ENCODE data around the gene DCTN1. TPM values are rescaled to one million over a fixed set of nuclear protein-coding genes. Genes with fewer than 3 reads are reported as not detected.

The DCTN1 gene
- total RNA-seq, 1 donor from 2014 or later: 100 TPM

DNA sequence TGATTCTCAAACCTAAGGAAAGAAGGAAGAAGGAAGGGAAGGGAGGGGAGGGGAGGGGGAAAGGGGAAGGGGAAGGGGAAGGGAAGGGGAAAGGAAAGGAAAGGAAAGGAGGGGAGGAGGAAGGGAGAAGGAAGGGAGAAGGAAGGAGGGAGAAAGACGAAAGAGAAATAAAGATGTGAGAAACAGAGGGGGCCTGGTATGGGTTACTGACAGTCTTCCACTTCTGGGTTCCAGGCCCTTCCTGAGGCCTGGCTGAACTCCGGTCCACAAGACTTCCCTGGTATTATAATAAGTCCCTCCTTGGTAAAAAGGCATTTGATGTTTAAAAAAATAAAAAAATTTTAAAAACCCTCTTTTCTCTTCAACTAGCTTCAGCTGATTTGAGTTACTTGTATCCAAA, 54.3 kb downstream of the DCTN1 start:
- no peak for DNase-seq (ENCODE audit: low spot score)
- Histone ChIP-seq H3F3A (ENCODE audit: low read depth) (no peaks in the 10 kb centered on the region), H3K79me2 (ENCODE audit: low read depth) (no peaks in the 10 kb centered on the region), H3K27me3 (no peaks in the 10 kb centered on the region), H3K4me2 (no peak overlapping the region), H3K36me3 (no peaks in the 10 kb centered on the region), H4K20me1 (ENCODE audit: low read depth) (no peaks in the 10 kb centered on the region), H3K27ac (no peak overlapping the region), H3K9me3 (ENCODE audit: low read depth) (no peaks in the 10 kb centered on the region), H3K4me3 (no peak overlapping the region), H3K9ac (no peak overlapping the region), H3K4me1 (peaks cover 13% of the 10 kb centered on the region), H2AFZ (replicated peaks) (no peak overlapping the region)
- Mint-ChIP-seq H3K4me3 (no peak overlapping the region), H3K27me3 (ENCODE audit: insufficient read depth, low read depth) (peaks cover 2% of the 10 kb centered on the region), H3K27ac (no peak overlapping the region), H3K4me1 (peaks cover 17% of the 10 kb centered on the region), H3K9me3 (no peaks in the 10 kb centered on the region), H3K36me3 (no peaks in the 10 kb centered on the region)
- TF ChIP-seq EZH2 (IDR thresholded peaks at IDR 0.05) (no peak), EZH2phosphoT487 (IDR thresholded peaks at IDR 0.05) (no peak)
- TF ChIP-seq, protein P1, sequence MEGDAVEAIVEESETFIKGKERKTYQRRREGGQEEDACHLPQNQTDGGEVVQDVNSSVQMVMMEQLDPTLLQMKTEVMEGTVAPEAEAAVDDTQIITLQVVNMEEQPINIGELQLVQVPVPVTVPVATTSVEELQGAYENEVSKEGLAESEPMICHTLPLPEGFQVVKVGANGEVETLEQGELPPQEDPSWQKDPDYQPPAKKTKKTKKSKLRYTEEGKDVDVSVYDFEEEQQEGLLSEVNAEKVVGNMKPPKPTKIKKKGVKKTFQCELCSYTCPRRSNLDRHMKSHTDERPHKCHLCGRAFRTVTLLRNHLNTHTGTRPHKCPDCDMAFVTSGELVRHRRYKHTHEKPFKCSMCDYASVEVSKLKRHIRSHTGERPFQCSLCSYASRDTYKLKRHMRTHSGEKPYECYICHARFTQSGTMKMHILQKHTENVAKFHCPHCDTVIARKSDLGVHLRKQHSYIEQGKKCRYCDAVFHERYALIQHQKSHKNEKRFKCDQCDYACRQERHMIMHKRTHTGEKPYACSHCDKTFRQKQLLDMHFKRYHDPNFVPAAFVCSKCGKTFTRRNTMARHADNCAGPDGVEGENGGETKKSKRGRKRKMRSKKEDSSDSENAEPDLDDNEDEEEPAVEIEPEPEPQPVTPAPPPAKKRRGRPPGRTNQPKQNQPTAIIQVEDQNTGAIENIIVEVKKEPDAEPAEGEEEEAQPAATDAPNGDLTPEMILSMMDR (IDR thresholded peaks at IDR 0.05): no peak

DNA sequence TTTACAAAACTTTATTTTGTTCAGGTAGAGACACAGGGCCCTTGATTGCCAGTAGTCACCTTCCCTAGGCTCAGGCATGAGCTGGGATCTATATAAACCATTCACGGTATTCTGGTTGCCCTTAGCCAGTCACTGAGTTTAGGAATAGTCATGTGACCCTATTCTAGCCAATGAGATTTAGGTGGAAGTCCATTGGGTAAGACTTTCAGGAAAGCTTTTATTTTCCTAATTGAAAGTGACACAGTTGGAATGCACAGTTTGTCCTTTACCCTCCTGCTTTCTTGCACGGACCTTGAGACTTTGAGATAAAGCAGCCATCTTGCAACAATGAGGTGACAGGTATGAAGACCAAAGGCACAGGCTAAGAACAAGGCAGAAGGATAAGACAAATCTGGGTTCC, 58.4 kb downstream of the DCTN1 start:
- H3K4me1 ChIP-seq: no peaks in the 10 kb centered on the region
- H2AFZ ChIP-seq (replicated peaks): no peak overlapping the region
- no peaks in the 10 kb centered on the region for H4K20me1 ChIP-seq (ENCODE audit: low read depth)
- H3K4me1 Mint-ChIP-seq: peaks cover 6% of the 10 kb centered on the region
- peaks cover 2% of the 10 kb centered on the region for H3K27me3 Mint-ChIP-seq (ENCODE audit: insufficient read depth, low read depth)
- no peak overlapping the region for H3K4me3 Mint-ChIP-seq
- H3K27ac Mint-ChIP-seq: no peak overlapping the region
- H3K27me3 ChIP-seq: no peaks in the 10 kb centered on the region
- TF ChIP-seq, protein P1 (IDR thresholded peaks at IDR 0.05): no peak
- TF ChIP-seq EZH2phosphoT487 (IDR thresholded peaks at IDR 0.05): no peak
- no peak for TF ChIP-seq EZH2 (IDR thresholded peaks at IDR 0.05)
- H3K9me3 Mint-ChIP-seq: no peaks in the 10 kb centered on the region
- no peaks in the 10 kb centered on the region for H3K36me3 Mint-ChIP-seq
- no peak for DNase-seq (ENCODE audit: low spot score)
- H3K9ac ChIP-seq: no peak overlapping the region
- H3K9me3 ChIP-seq (ENCODE audit: low read depth): no peaks in the 10 kb centered on the region
- no peaks in the 10 kb centered on the region for H3K79me2 ChIP-seq (ENCODE audit: low read depth)
- no peak overlapping the region for H3K4me2 ChIP-seq
- H3K27ac ChIP-seq: no peak overlapping the region
- H3K36me3 ChIP-seq: no peaks in the 10 kb centered on the region
- no peak overlapping the region for H3K4me3 ChIP-seq
- no peaks in the 10 kb centered on the region for H3F3A ChIP-seq (ENCODE audit: low read depth)

DNA sequence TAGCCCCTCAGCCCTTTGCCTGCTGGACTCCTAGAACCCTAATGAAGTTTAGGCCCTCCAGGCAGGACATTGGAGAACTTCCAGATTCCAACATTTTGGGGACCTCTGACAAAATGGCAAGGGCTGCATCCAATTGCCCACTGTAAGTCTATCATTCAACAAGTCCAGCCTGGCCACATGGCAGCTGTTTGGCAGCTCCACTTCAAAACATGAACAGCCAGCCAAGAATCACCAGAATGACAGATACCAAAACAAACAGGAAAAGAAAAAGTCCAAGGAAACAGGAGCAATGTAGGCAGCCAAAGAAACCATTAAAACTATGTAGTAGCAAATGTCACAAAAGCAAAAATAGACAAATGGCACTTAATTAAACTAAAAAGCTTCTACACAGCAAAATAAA, 62.4 kb downstream of the DCTN1 start:
- Mint-ChIP-seq H3K27ac (no peak overlapping the region), H3K9me3 (no peaks in the 10 kb centered on the region)
- no peak for TF ChIP-seq EZH2phosphoT487 (IDR thresholded peaks at IDR 0.05)
- TF ChIP-seq, protein P1 (IDR thresholded peaks at IDR 0.05): no peak
- no peak for TF ChIP-seq EZH2 (IDR thresholded peaks at IDR 0.05)

More for the DNA sequence above, 62.4 kb downstream of the DCTN1 start:
- no peak for DNase-seq (ENCODE audit: low spot score)
- Histone ChIP-seq H4K20me1 (ENCODE audit: low read depth) (no peaks in the 10 kb centered on the region), H3K4me2 (no peak overlapping the region), H3K4me3 (no peak overlapping the region), H3K79me2 (ENCODE audit: low read depth) (no peaks in the 10 kb centered on the region), H3K4me1 (no peaks in the 10 kb centered on the region), H3F3A (ENCODE audit: low read depth) (no peaks in the 10 kb centered on the region), H2AFZ (replicated peaks) (no peak overlapping the region), H3K27ac (no peak overlapping the region), H3K9ac (no peak overlapping the region), H3K27me3 (no peaks in the 10 kb centered on the region), H3K36me3 (no peaks in the 10 kb centered on the region), H3K9me3 (ENCODE audit: low read depth) (no peaks in the 10 kb centered on the region)
- peaks cover 3% of the 10 kb centered on the region for H3K4me1 Mint-ChIP-seq
- H3K36me3 Mint-ChIP-seq: no peaks in the 10 kb centered on the region
- peaks cover 2% of the 10 kb centered on the region for H3K27me3 Mint-ChIP-seq (ENCODE audit: insufficient read depth, low read depth)
- H3K4me3 Mint-ChIP-seq: no peak overlapping the region
